Osteocyte (in vitro differentiated cells): ENCODE measurements around the gene CLIP2. TPM values are rescaled to one million over a fixed set of nuclear protein-coding genes. Genes with fewer than 3 reads are reported as not detected.
A peak's percentile ranks its signal among the peaks of the same experiment; 100 is the strongest.
"Not testable (repeated sequence)": the region's sequence is repeated elsewhere in the genome, so short reads cannot be mapped to it uniquely, and the experiment has no call there.

Experiments used
- DNase-seq: peaks from one replicate; pipeline ENCODE4 v3.0.0; 2021; ENCODE audit warnings: mixed read lengths; ENCODE audit not compliant: unreplicated experiment; ENCODE audit errors: extremely low spot score
- H3K27ac Mint-ChIP-seq: one replicate; pipeline ENCODE4 v1.8.0; 2021; ENCODE audit warnings: mild to moderate bottlenecking, mixed read lengths; ENCODE audit not compliant: unreplicated experiment
- H3K27me3 Mint-ChIP-seq: one replicate; pipeline ENCODE4 v1.8.0; 2021; ENCODE audit warnings: mixed read lengths; ENCODE audit not compliant: unreplicated experiment
- H3K36me3 Mint-ChIP-seq: one replicate; pipeline ENCODE4 v1.8.0; 2021; ENCODE audit warnings: mixed read lengths; ENCODE audit not compliant: unreplicated experiment
- H3K4me1 Mint-ChIP-seq: one replicate; pipeline ENCODE4 v1.8.0; 2021; ENCODE audit warnings: mixed read lengths; ENCODE audit not compliant: unreplicated experiment
- H3K4me3 Mint-ChIP-seq: one replicate; pipeline ENCODE4 v1.8.0; 2021; ENCODE audit warnings: mild to moderate bottlenecking, moderate library complexity, mixed read lengths; ENCODE audit not compliant: unreplicated experiment
- H3K9me3 Mint-ChIP-seq: one replicate; pipeline ENCODE4 v1.8.0; 2021; ENCODE audit warnings: mixed read lengths; ENCODE audit not compliant: unreplicated experiment
- total RNA-seq: library from RNA; stranded (reverse); gene quantifications from 2 replicates; pipeline ENCODE4 v1.2.1, GENCODE V29; 2021
- TF ChIP-seq, protein P1 (sequence below): fragments of 200-600 bp; sonication (generic); IDR thresholded peaks from 2 replicates; pipeline ENCODE4 v1.5.0; 2021; ENCODE audit warnings: antibody characterized with exemption, mild to moderate bottlenecking, moderate library complexity

Gene CLIP2
- total RNA-seq, 1 donor from 2014 or later: 40.7 TPM

GRCh38 chr7:74438327-74438726 is 149.1 kb downstream of the CLIP2 start:
- Mint-ChIP-seq H3K27ac (no peak overlapping the region), H3K4me1 (peaks cover 8% of the 10 kb centered on the region), H3K27me3 (no peaks in the 10 kb centered on the region), H3K36me3 (peaks cover 2% of the 10 kb centered on the region), H3K4me3 (no peak overlapping the region), H3K9me3 (no peaks in the 10 kb centered on the region)
- TF ChIP-seq, protein P1, sequence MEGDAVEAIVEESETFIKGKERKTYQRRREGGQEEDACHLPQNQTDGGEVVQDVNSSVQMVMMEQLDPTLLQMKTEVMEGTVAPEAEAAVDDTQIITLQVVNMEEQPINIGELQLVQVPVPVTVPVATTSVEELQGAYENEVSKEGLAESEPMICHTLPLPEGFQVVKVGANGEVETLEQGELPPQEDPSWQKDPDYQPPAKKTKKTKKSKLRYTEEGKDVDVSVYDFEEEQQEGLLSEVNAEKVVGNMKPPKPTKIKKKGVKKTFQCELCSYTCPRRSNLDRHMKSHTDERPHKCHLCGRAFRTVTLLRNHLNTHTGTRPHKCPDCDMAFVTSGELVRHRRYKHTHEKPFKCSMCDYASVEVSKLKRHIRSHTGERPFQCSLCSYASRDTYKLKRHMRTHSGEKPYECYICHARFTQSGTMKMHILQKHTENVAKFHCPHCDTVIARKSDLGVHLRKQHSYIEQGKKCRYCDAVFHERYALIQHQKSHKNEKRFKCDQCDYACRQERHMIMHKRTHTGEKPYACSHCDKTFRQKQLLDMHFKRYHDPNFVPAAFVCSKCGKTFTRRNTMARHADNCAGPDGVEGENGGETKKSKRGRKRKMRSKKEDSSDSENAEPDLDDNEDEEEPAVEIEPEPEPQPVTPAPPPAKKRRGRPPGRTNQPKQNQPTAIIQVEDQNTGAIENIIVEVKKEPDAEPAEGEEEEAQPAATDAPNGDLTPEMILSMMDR: no peak
- no peak for DNase-seq

- TF ChIP-seq, protein P1: no peak
- peaks cover 2% of the 10 kb centered on the region for H3K36me3 Mint-ChIP-seq
- no peak overlapping the region for H3K4me3 Mint-ChIP-seq
- no peak for DNase-seq
- no peaks in the 10 kb centered on the region for H3K27me3 Mint-ChIP-seq
- H3K9me3 Mint-ChIP-seq: no peaks in the 10 kb centered on the region
- no peak overlapping the region for H3K27ac Mint-ChIP-seq
- peaks cover 8% of the 10 kb centered on the region for H3K4me1 Mint-ChIP-seq
These were observed 150.3 kb downstream of the CLIP2 start for GRCh38 chr7:74439541-74439940.

GRCh38 chr7:74440143-74440542 is 150.9 kb downstream of the CLIP2 start:
- H3K36me3 Mint-ChIP-seq, H3K4me1 Mint-ChIP-seq, H3K4me3 Mint-ChIP-seq, DNase-seq, H3K27me3 Mint-ChIP-seq, H3K27ac Mint-ChIP-seq, H3K9me3 Mint-ChIP-seq: not testable (repeated sequence)

DNA sequence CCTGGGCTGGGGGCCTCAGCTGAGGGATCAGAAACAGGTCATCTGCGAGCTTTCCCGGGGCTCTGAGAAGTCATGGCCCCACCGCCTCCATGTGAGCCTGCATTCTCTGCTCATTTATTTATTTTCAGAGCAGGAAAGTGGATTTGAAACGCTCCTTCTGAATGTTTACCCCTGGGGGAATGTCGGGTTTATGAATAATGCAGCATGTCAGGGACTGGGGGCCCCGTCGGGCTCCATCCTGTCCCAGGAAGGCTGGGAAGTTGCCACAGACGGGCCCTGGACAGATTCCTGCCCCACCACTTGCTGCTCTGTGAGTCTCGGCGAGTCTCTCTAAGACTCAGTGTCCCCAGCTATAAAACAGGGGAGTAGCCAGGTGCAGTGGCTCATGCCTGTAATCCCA is 152.6 kb downstream of the CLIP2 start:
- TF ChIP-seq, protein P1: no peak
- DNase-seq: no peak
- H3K27ac Mint-ChIP-seq: peak overlapping the region; percentile 75
- H3K9me3 Mint-ChIP-seq: no peaks in the 10 kb centered on the region
- no peak overlapping the region for H3K4me3 Mint-ChIP-seq
- H3K36me3 Mint-ChIP-seq: peaks cover 2% of the 10 kb centered on the region
- H3K27me3 Mint-ChIP-seq: no peaks in the 10 kb centered on the region
- H3K4me1 Mint-ChIP-seq: peaks cover 8% of the 10 kb centered on the region

DNA sequence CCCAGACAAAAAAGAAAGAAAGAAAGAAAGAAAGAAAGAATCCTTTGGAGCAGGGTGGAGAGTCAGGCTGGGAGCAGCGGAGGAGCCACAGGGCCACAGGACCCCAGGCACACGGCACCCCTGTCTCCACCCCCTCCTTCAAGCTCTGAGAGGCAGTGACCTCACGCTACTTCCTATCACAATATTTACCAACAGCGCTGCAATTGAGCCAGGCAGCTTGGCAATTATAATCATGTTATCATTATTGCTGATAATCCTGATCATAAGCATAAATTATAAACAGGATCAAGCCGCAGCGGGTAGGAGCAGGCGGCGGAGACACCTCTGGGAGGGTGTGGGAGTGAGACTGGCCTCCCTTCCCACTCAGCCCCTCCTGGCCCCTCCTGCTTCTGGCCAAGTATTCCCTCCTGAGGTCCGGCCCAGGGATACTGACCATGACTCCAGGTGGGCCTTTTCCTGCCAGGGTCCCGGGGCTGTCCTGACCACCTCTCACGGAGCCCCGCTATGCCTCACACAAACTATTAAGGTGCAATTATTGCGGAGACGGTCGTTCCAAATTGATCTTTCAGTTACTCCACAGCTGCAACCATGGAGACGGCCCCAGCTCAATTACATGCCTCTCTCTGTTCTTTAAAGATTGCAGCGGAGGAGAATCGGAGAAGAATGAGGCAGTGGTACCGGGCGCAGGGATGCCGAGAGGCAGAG is 154.5 kb downstream of the CLIP2 start:
- no peak overlapping the region for H3K27ac Mint-ChIP-seq
- no peak for DNase-seq
- H3K4me3 Mint-ChIP-seq: no peak overlapping the region
- no peaks in the 10 kb centered on the region for H3K9me3 Mint-ChIP-seq
- H3K36me3 Mint-ChIP-seq: no peaks in the 10 kb centered on the region
- H3K27me3 Mint-ChIP-seq: no peaks in the 10 kb centered on the region
- TF ChIP-seq, protein P1: no peak
- peaks cover 8% of the 10 kb centered on the region for H3K4me1 Mint-ChIP-seq
